ENCODE measurements around the gene PTPRN2. TPM values are rescaled to one million over a fixed set of nuclear protein-coding genes. Genes with fewer than 3 reads are reported as not detected.

The PTPRN2 gene
- total and polyA plus RNA-seq, 2 donors (not counting 1 experiment from before 2014, with no cell fraction given), result 0.54 to 1.2 TPM

DNA sequence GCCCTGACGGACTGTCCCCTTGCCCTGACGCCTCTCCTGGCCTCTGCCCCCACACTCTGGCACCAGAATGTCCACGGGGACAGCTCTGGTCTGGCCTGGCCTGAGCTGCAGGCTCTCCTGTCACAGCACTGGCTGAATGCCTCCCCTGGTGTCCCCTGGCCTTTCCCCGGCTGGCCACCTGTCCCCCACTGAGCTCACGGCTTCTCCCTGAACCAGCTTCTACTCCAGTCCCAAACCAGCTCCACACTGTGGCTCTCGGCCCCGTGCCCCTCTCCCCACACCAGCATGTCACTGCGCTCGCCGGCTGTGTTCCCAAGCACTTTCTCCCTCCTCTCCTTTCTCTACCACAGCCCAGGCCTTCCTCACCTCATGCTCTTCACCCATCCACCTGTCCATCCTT is 864.4 kb downstream of the PTPRN2 start:
- H4K20me1 ChIP-seq (ENCODE audit: control insufficient read depth, extremely low read depth, insufficient read depth, low read length), result no peaks in the 10 kb centered on the region
- no peak for DNase-seq (ENCODE audit: low read depth in 2 of 2)
- no peak overlapping the region for H2AFZ ChIP-seq (ENCODE audit: low read length)
- no peaks in the 10 kb centered on the region for H3K79me2 ChIP-seq (ENCODE audit: control insufficient read depth, insufficient read depth, low read length)
- H3K4me1 ChIP-seq (ENCODE audit: control insufficient read depth, extremely low read depth, insufficient read depth, low read length), result no peaks in the 10 kb centered on the region
- TF ChIP-seq CTCF (conservative IDR thresholded peaks at IDR 0.05 in 1 of 2, IDR thresholded peaks at IDR 0.05 in 1 of 2; ENCODE audit: low read depth in 1 of 2, low read length in 2 of 2) (no peak), EZH2 (IDR thresholded peaks at IDR 0.05; ENCODE audit: low read length, missing control alignments) (no peak)
- no peaks in the 10 kb centered on the region for H3K9me3 ChIP-seq (ENCODE audit: control insufficient read depth, insufficient read depth, low read depth, low read length)
- no peaks in the 10 kb centered on the region for H3K27me3 ChIP-seq (ENCODE audit: control insufficient read depth, insufficient read depth, low read length)
- H3K9ac ChIP-seq (ENCODE audit: insufficient read depth, low read length), result no peak overlapping the region
- H3K4me3 ChIP-seq (replicated peaks in 1 of 4; ENCODE audit: control extremely low read depth in 1 of 4, insufficient read depth in 1 of 4, low read depth in 3 of 4, low read length in 4 of 4), result no peak overlapping the region
- no peak overlapping the region for H3K4me2 ChIP-seq (ENCODE audit: extremely low read depth, insufficient read depth, low read length)
- no peak overlapping the region for H3K27ac ChIP-seq (ENCODE audit: insufficient read depth, low read length)
- no peaks in the 10 kb centered on the region for H3K36me3 ChIP-seq (ENCODE audit: control insufficient read depth, insufficient read depth, low read length)

GRCh38 chr7:157722137-157723060 is 865.2 kb downstream of the PTPRN2 start:
- no peaks in the 10 kb centered on the region for H3K79me2 ChIP-seq (ENCODE audit: control insufficient read depth, insufficient read depth, low read length)
- H4K20me1 ChIP-seq (ENCODE audit: control insufficient read depth, extremely low read depth, insufficient read depth, low read length), result no peaks in the 10 kb centered on the region
- H3K4me3 ChIP-seq (replicated peaks in 1 of 4; ENCODE audit: control extremely low read depth in 1 of 4, insufficient read depth in 1 of 4, low read depth in 3 of 4, low read length in 4 of 4), result no peak overlapping the region
- H3K27me3 ChIP-seq (ENCODE audit: control insufficient read depth, insufficient read depth, low read length), result no peaks in the 10 kb centered on the region
- H3K4me1 ChIP-seq (ENCODE audit: control insufficient read depth, extremely low read depth, insufficient read depth, low read length), result no peaks in the 10 kb centered on the region
- no peaks in the 10 kb centered on the region for H3K9me3 ChIP-seq (ENCODE audit: control insufficient read depth, insufficient read depth, low read depth, low read length)
- H3K27ac ChIP-seq (ENCODE audit: insufficient read depth, low read length), result no peak overlapping the region
- TF ChIP-seq EZH2 (IDR thresholded peaks at IDR 0.05; ENCODE audit: low read length, missing control alignments) (no peak), CTCF (conservative IDR thresholded peaks at IDR 0.05 in 1 of 2, IDR thresholded peaks at IDR 0.05 in 1 of 2; ENCODE audit: low read depth in 1 of 2, low read length in 2 of 2) (no peak)
- no peaks in the 10 kb centered on the region for H3K36me3 ChIP-seq (ENCODE audit: control insufficient read depth, insufficient read depth, low read length)
- H3K4me2 ChIP-seq (ENCODE audit: extremely low read depth, insufficient read depth, low read length), result no peak overlapping the region
- no peak for DNase-seq (ENCODE audit: low read depth in 2 of 2)
- H3K9ac ChIP-seq (ENCODE audit: insufficient read depth, low read length), result no peak overlapping the region
- no peak overlapping the region for H2AFZ ChIP-seq (ENCODE audit: low read length)

- no peak overlapping the region for H3K27ac ChIP-seq (ENCODE audit: insufficient read depth, low read length)
- H3K4me1 ChIP-seq (ENCODE audit: control insufficient read depth, extremely low read depth, insufficient read depth, low read length), result no peaks in the 10 kb centered on the region
- no peak overlapping the region for H3K4me2 ChIP-seq (ENCODE audit: extremely low read depth, insufficient read depth, low read length)
- no peaks in the 10 kb centered on the region for H3K27me3 ChIP-seq (ENCODE audit: control insufficient read depth, insufficient read depth, low read length)
- DNase-seq (ENCODE audit: low read depth in 2 of 2), result no peak
- H3K4me3 ChIP-seq (replicated peaks in 1 of 4; ENCODE audit: control extremely low read depth in 1 of 4, insufficient read depth in 1 of 4, low read depth in 3 of 4, low read length in 4 of 4), result no peak overlapping the region
- no peaks in the 10 kb centered on the region for H3K9me3 ChIP-seq (ENCODE audit: control insufficient read depth, insufficient read depth, low read depth, low read length)
- H3K9ac ChIP-seq (ENCODE audit: insufficient read depth, low read length), result no peak overlapping the region
- H3K36me3 ChIP-seq (ENCODE audit: control insufficient read depth, insufficient read depth, low read length), result no peaks in the 10 kb centered on the region
- TF ChIP-seq CTCF (conservative IDR thresholded peaks at IDR 0.05 in 1 of 2, IDR thresholded peaks at IDR 0.05 in 1 of 2; ENCODE audit: low read depth in 1 of 2, low read length in 2 of 2), result no peak
- no peak for TF ChIP-seq EZH2 (IDR thresholded peaks at IDR 0.05; ENCODE audit: low read length, missing control alignments)
- H3K79me2 ChIP-seq (ENCODE audit: control insufficient read depth, insufficient read depth, low read length), result no peaks in the 10 kb centered on the region
- H4K20me1 ChIP-seq (ENCODE audit: control insufficient read depth, extremely low read depth, insufficient read depth, low read length), result no peaks in the 10 kb centered on the region
- H2AFZ ChIP-seq (ENCODE audit: low read length), result no peak overlapping the region
Measured at GRCh38 chr7:157721468-157722136, 866.0 kb downstream of the PTPRN2 start.

Measured in fibroblast of lung (primary cell).